ENCODE measurements around the gene KLK7.

Gene KLK7

DNA sequence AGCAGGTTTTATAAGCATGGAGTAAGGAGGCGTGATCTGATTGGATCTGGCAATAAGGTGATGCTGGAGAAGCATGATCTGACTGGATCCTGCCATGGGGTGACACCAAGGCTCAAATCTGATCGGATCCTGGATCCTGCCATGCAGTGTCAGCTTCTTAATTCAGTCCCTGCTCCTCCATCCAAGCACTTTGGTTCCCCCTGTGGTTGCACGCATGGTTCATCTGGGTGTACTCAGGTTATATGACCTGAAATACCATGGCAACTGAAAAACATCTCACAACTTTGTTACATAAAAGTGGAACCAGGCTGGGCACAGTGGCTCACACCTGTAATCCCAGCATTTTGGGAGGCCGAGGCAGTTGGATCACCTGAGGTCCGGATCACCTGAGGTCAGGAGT is 54.9 kb downstream of the KLK7 start:
- DNase-seq: no peak
